ENCODE data around the gene AKAP3.
A peak's percentile ranks its signal among the peaks of the same experiment; 100 is the strongest.

Gene AKAP3

GRCh38 chr12:4648501-4649357, at the start of gene AKAP3, which contains the start of gene NDUFA9:
Gene AKAP3, minus strand, starts transcription at chr12:4649051. Its CDS starts 10,855 bp downstream, at chr12:4638196.
Gene NDUFA9, plus strand, starts transcription at chr12:4649114. Its CDS starts 13 bp downstream, at chr12:4649127.
- H3K9me3 ChIP-seq = no peaks in the 10 kb centered on the region
- peak within 1 kb of the TSS; percentile 80 for H3K4me3 ChIP-seq
- peaks cover 26% of the 10 kb centered on the region for H3K4me1 ChIP-seq
- H3K36me3 ChIP-seq (replicated peaks) = no peaks in the 10 kb centered on the region
- H3K27me3 ChIP-seq (ENCODE audit: low read depth) = 0 out of 2 replicates have a peak, but pooled peaks cover under 1% of the 10 kb centered on the region
- in situ Hi-C loops (cut with MboI; ENCODE audit: low sequenced_read_pairs) = no loop called here
- peak; percentile 79 to 86 for DNase-seq (ENCODE audit: low spot score in 2 of 2)

DNA sequence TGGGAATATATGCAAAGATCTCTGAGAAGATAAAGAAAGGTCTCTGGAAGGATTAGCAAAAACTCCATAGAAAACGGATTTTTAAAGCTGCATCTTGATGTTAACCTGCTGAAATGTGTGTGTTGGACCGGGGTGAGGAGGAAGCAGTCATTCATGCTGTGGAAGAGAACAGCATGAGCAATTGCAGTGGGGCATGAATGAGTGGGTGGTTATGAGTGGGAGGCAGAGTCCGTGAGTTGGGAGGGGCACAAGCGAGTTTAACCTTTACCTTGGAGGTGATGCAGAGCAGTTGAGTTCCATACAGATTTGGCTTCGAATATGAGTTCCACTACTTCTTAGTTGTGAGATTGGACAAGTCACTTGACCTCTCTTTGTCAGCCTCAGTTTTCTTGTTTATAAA, 41.9 kb upstream of the AKAP3 start:
- Histone ChIP-seq H3K4me3 (no peak overlapping the region), H3K4me1 (no peaks in the 10 kb centered on the region), H3K36me3 (replicated peaks) (peaks cover 9% of the 10 kb centered on the region; the same call in 1 of the 2 replicates), H3K27me3 (ENCODE audit: low read depth) (no peaks in the 10 kb centered on the region), H3K9me3 (no peaks in the 10 kb centered on the region)
- in situ Hi-C loops (cut with MboI; ENCODE audit: low sequenced_read_pairs) = no loop called here
- no peak for DNase-seq (ENCODE audit: low spot score in 2 of 2)

- H3K27me3 ChIP-seq (ENCODE audit: low read depth) = no peaks in the 10 kb centered on the region
- no peaks in the 10 kb centered on the region for H3K4me1 ChIP-seq
- in situ Hi-C loops (cut with MboI; ENCODE audit: low sequenced_read_pairs) = no loop called here
- H3K4me3 ChIP-seq = no peak overlapping the region
- DNase-seq (ENCODE audit: low spot score in 2 of 2) = no peak
- H3K36me3 ChIP-seq (replicated peaks) = peaks cover 32% of the 10 kb centered on the region
- no peaks in the 10 kb centered on the region for H3K9me3 ChIP-seq
Measured at GRCh38 chr12:4685317-4685716, 36.5 kb upstream of the AKAP3 start.

DNA sequence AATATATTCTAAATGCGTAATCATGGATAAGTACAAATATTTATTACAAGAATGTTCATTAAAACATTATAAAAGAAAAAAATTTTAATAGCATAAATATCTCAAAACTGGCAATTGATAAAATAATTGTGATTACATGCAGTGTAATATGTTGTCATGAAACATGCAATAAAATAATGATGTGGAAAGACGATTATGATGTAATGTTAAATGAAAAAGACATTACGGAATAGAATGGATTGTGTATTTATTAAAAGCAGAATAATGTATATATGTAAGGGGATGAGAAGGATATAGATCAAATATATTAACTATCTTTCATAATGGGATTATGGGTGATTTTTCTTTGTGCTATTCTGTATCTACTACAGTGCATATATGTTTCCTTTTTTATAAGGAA, 32.9 kb upstream of the AKAP3 start:
- Histone ChIP-seq H3K4me3 (no peak overlapping the region), H3K4me1 (no peaks in the 10 kb centered on the region), H3K9me3 (no peaks in the 10 kb centered on the region), H3K27me3 (ENCODE audit: low read depth) (no peaks in the 10 kb centered on the region), H3K36me3 (replicated peaks) (peaks cover 23% of the 10 kb centered on the region)
- DNase-seq (ENCODE audit: low spot score in 2 of 2) = no peak
- in situ Hi-C loops (cut with MboI; ENCODE audit: low sequenced_read_pairs) = no loop called here

DNA sequence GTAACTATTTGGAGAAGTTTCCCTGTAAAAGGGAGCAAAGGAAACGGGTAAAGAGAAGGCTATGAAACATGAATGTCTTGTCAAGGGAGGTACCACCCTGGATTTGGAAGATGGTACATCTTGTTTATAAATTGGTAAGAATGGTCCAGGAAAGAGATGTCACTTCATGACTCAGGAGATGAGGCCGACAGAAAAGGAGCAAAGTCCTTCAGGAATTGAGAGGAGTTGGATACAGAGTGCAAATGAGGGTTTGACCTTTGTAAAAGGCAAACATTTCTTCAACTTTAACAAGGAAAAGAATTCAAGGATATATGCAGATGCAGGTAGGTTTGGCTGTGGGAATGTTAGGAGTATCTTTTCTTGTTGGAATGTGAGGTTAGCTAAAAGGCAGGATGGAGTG, 30.9 kb upstream of the AKAP3 start:
- no peak for DNase-seq (ENCODE audit: low spot score in 2 of 2)
- no peaks in the 10 kb centered on the region for H3K27me3 ChIP-seq (ENCODE audit: low read depth)

GRCh38 chr12:4665236-4665635, 16.4 kb upstream of the AKAP3 start:
- no peak for DNase-seq (ENCODE audit: low spot score in 2 of 2)
- Histone ChIP-seq H3K36me3 (replicated peaks) (peaks cover 88% of the 10 kb centered on the region), H3K27me3 (ENCODE audit: low read depth) (no peaks in the 10 kb centered on the region), H3K4me1 (no peaks in the 10 kb centered on the region), H3K4me3 (no peak overlapping the region), H3K9me3 (no peaks in the 10 kb centered on the region)
- in situ Hi-C loops (cut with MboI; ENCODE audit: low sequenced_read_pairs) = no loop called here

More for the DNA sequence above, 30.9 kb upstream of the AKAP3 start:
- H3K4me3 ChIP-seq = no peak overlapping the region
- peaks cover 15% of the 10 kb centered on the region for H3K36me3 ChIP-seq (replicated peaks)
- in situ Hi-C loops (cut with MboI; ENCODE audit: low sequenced_read_pairs) = no loop called here
- H3K9me3 ChIP-seq = no peaks in the 10 kb centered on the region
- H3K4me1 ChIP-seq = no peaks in the 10 kb centered on the region

DNA sequence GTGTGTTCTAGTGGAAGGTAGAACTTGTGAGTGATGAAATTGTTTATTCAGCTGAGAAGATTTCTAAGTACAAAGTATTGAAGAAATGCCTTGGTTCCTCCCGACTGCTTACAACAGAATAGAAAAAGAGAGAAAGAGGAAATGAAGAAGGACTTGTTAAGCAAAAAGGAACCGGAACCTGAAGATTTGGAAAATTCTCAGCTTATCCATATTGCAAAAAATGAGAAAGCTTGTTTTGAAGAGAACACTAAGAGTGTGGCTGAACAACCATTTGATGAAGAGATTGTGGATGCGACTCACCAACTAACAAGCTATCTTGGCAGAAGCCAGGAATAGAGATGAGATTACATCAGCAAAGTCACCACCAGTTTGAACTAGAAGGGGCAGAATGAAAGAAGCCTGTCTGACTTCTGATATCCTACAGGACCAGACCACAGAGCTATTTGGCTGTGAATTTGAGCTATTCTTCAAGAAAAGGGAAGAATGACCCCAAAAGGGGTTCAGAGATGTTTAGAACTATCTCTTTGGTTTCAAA, 15.2 kb upstream of the AKAP3 start:
- H3K36me3 ChIP-seq (replicated peaks) = peaks cover 88% of the 10 kb centered on the region
- H3K27me3 ChIP-seq (ENCODE audit: low read depth) = no peaks in the 10 kb centered on the region
- no peak overlapping the region for H3K4me3 ChIP-seq
- DNase-seq (ENCODE audit: low spot score in 2 of 2) = no peak
- H3K9me3 ChIP-seq = no peaks in the 10 kb centered on the region
- in situ Hi-C loops (cut with MboI; ENCODE audit: low sequenced_read_pairs) = no loop called here
- H3K4me1 ChIP-seq = no peaks in the 10 kb centered on the region

DNA sequence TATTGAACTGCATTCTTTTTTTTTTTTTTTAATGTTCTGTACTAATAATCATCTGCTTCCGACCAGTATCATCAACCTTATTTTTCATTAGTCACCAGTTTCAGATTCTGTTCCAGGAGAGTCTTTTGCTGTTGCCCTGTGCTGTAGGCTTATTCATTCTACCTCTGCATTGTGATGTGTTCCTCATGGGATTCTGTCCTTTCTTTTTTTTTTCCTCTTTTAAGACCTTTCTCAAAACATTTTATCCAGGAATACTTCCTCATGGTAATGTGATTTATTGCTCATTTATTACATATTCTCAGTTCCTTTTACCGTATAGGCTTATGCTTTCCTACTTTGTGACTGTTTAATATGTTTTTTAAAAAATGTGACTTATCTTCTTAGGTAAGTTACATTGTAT, 4.8 kb upstream of the AKAP3 start:
- no peak overlapping the region for H3K4me3 ChIP-seq
- H3K4me1 ChIP-seq = peaks cover 18% of the 10 kb centered on the region
- no peak for DNase-seq (ENCODE audit: low spot score in 2 of 2)
- peaks cover 35% of the 10 kb centered on the region for H3K36me3 ChIP-seq (replicated peaks)
- no peaks in the 10 kb centered on the region for H3K9me3 ChIP-seq
- in situ Hi-C loops (cut with MboI; ENCODE audit: low sequenced_read_pairs) = no loop called here
- H3K27me3 ChIP-seq (ENCODE audit: low read depth) = no peaks in the 10 kb centered on the region

DNA sequence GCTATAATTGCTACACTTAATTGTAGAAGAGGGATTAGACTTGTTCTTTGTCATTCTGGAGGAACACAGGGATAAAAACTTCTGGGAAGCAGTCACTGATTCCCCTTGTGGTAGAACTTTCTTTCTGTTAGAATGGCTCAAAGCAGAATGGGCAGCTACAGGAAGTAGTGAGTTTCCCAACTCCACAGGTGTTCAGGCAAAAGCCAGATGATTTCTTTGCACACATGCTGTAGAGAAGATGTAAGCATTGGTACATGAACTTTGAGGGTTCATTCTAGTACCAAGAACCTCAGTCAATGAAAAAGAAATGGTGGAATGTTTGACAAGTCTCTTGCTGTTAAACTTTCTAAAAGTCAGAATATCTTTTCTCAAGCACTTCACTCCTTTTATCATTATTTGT, 4.4 kb upstream of the AKAP3 start:
- peaks cover 32% of the 10 kb centered on the region for H3K36me3 ChIP-seq (replicated peaks)
- in situ Hi-C loops (cut with MboI; ENCODE audit: low sequenced_read_pairs) = no loop called here

DNA sequence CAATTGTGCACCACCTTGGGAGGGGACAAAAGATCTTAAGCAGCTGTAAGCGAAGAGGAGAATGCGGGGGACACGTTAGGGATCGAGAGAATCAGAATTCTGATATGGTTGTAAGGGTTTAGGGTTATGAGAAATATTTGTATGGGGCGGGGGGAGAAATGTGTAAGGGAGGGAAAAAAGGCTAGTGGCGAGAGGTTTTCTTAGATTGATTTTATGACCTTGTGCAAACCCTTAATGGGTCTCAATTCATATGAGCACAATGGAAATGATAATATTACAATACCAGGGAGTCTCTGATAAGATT, 459 bp upstream of the AKAP3 start:
- peaks cover 26% of the 10 kb centered on the region for H3K4me1 ChIP-seq
- no peaks in the 10 kb centered on the region for H3K27me3 ChIP-seq (ENCODE audit: low read depth)
- no peaks in the 10 kb centered on the region for H3K9me3 ChIP-seq
- DNase-seq (ENCODE audit: low spot score in 2 of 2) = peak in 1 of 2 experiments; percentile 48
- in situ Hi-C loops (cut with MboI; ENCODE audit: low sequenced_read_pairs) = no loop called here
- H3K36me3 ChIP-seq (replicated peaks) = peaks cover 4% of the 10 kb centered on the region; the same call in 1 of the 2 replicates
- H3K4me3 ChIP-seq = peak overlapping the region; percentile 80

More for the DNA sequence above, 4.4 kb upstream of the AKAP3 start:
- no peak for DNase-seq (ENCODE audit: low spot score in 2 of 2)
- no peaks in the 10 kb centered on the region for H3K9me3 ChIP-seq
- no peak overlapping the region for H3K4me3 ChIP-seq
- peaks cover 18% of the 10 kb centered on the region for H3K4me1 ChIP-seq
- H3K27me3 ChIP-seq (ENCODE audit: low read depth) = no peaks in the 10 kb centered on the region

DNA sequence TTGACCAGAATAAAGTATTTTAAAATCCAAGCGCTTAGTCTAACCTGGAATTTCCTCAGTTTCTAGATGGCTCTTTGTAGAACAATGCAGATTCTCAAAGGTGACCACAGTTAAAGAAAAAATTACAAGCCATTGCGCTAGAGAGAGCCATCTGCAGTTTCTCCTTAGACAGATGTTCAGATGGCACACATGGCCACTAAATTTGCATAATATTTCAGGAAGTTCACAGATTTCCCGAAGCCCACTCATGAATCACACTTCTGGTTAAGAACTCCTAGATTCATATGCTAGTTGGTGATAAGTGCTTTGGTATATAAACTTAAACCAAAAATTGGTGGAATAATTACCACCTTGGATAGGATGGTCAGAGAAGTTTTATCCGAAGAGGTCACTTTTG, 749 bp downstream of the AKAP3 start:
- 0 out of 2 replicates have a peak, but pooled peaks cover 4% of the 10 kb centered on the region for H3K27me3 ChIP-seq (ENCODE audit: low read depth)
- peak overlapping the region; percentile 80 for H3K4me3 ChIP-seq
- H3K9me3 ChIP-seq = no peaks in the 10 kb centered on the region
- H3K36me3 ChIP-seq (replicated peaks) = no peaks in the 10 kb centered on the region
- no peak for DNase-seq (ENCODE audit: low spot score in 2 of 2)
- H3K4me1 ChIP-seq = peaks cover 26% of the 10 kb centered on the region
- in situ Hi-C loops (cut with MboI; ENCODE audit: low sequenced_read_pairs) = no loop called here

DNA sequence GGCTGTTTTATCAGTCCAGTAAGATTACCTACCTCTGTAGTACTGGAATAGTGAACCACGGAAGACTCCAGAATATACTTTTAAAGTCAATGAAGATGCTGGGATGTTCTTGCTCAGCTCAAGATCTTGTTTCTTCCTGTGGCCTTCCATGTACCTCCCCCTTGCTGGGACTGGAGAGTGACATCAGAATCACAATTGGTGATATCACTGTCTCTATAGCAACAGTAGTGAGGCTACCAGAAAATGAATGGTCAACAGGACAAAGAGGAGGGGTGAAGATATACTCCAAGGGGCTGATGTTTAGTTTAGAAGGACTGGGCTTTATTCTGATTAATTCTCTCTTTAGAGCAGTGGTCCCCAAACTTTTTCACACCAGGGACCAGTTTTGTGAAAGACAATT, 3.8 kb downstream of the AKAP3 start:
- Histone ChIP-seq H3K27me3 (ENCODE audit: low read depth) (0 out of 2 replicates have a peak, but pooled peaks cover 4% of the 10 kb centered on the region), H3K4me3 (no peak overlapping the region), H3K36me3 (replicated peaks) (no peaks in the 10 kb centered on the region), H3K4me1 (peaks cover 11% of the 10 kb centered on the region), H3K9me3 (no peaks in the 10 kb centered on the region)
- DNase-seq (ENCODE audit: low spot score in 2 of 2) = no peak
- in situ Hi-C loops (cut with MboI; ENCODE audit: low sequenced_read_pairs) = no loop called here

DNA sequence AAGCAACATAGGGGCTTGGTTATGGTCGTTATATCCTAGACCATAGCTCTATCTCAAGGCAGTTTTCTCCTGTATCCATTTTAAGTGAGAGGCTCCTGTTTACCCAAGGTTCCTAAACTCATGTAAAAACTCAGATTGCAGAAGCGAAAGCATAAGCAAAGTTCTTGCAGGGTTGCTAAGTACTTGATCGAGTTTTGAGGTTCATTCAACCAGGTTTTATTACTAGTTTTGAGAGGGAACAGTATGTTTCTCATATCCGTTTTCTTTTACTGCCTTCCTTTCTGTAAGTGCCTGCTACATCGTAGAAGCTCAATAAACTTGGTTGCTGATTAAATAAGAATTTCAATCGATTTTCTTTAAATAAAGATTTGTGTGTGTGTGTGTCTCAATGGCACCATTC, 5.1 kb downstream of the AKAP3 start:
- Histone ChIP-seq H3K27me3 (ENCODE audit: low read depth) (0 out of 2 replicates have a peak, but pooled peaks cover 4% of the 10 kb centered on the region), H3K36me3 (replicated peaks) (no peaks in the 10 kb centered on the region), H3K4me1 (peaks cover 8% of the 10 kb centered on the region; the same call in 1 of the 2 replicates), H3K9me3 (no peaks in the 10 kb centered on the region), H3K4me3 (no peak overlapping the region)
- DNase-seq (ENCODE audit: low spot score in 2 of 2) = no peak
- in situ Hi-C loops (cut with MboI; ENCODE audit: low sequenced_read_pairs) = no loop called here

- in situ Hi-C loops (cut with MboI; ENCODE audit: low sequenced_read_pairs) = no loop called here
Measured at GRCh38 chr12:4630262-4630661, 18.6 kb downstream of the AKAP3 start.

More at GRCh38 chr12:4630262-4630661, 18.6 kb downstream of the AKAP3 start:
- peaks cover 12% of the 10 kb centered on the region for H3K27me3 ChIP-seq (ENCODE audit: low read depth)
- no peak overlapping the region for H3K4me3 ChIP-seq
- no peaks in the 10 kb centered on the region for H3K9me3 ChIP-seq
- DNase-seq (ENCODE audit: low spot score in 2 of 2) = no peak
- H3K4me1 ChIP-seq = no peaks in the 10 kb centered on the region
- H3K36me3 ChIP-seq (replicated peaks) = no peaks in the 10 kb centered on the region
